T1000 (cell line): ENCODE data around the gene PRDM16.

Experiments used
- DNase-seq: peaks from one replicate; lab custom pipeline; 2025; ENCODE audit warnings: mixed read lengths; lab: John Stamatoyannopoulos, UW

PRDM16 gene

DNA sequence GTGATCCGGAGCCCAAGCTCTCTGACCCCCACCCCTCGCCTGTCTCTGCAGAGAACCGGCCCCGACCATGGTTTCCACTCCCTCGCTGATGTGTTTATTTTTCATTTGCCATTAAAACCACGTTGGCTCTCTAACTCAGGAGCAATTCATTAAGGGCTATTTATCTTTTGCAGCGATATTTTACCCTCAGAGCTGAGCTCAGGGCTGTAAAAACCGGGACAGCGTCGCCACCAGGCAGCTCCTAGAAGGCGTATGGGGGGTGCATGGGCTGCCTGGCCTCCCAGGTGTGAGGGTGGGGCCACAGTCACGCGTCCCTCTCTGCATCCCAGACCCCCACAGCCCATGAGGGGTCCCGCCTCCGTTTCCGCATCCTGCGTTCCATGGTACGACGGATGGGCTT is 71.4 kb downstream of the PRDM16 start:
- no peak for DNase-seq

DNA sequence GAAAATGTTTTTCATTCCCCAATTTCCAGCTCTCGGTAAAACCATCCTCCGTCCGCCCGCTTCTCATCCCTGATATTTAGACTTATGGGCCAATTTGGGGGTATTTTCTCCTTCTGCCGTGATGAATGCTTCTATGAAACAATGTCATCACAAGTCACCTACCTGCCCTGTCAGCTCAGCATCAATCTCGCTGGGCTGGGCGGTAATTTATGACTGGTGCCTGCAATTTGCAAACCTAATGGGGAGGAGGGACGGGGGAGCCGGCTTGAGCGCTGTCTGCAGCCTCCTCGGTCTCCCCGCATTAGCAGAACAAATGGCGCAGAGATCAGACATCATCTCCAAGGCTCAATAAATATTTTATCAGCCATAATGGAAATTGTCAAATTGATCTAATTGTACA is 72.1 kb downstream of the PRDM16 start:
- DNase-seq, result no peak

GRCh38 chr1:3141836-3142235 is 72.8 kb downstream of the PRDM16 start:
- no peak for DNase-seq

DNA sequence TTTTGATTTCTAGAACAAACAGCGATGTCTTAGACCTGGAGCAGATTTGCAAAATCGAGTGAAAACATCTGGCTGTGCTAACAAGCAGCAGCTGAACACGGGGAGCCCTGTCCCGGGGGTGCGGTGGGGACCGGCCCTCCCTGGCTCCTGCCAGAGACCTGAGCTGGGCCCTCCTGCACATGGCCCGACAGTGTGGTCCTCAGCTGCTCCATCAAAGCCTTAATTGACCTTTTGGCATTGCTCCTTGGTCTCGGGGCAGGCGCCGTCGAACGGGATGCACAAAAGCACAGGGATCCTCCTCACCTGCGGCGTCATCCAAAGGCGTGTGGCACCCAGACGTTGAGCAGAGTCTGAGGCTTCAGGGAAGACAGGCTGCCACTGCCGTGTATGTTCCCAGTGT is 73.2 kb downstream of the PRDM16 start:
- no peak for DNase-seq

GRCh38 chr1:3142751-3143150 is 73.7 kb downstream of the PRDM16 start:
- no peak for DNase-seq

DNA sequence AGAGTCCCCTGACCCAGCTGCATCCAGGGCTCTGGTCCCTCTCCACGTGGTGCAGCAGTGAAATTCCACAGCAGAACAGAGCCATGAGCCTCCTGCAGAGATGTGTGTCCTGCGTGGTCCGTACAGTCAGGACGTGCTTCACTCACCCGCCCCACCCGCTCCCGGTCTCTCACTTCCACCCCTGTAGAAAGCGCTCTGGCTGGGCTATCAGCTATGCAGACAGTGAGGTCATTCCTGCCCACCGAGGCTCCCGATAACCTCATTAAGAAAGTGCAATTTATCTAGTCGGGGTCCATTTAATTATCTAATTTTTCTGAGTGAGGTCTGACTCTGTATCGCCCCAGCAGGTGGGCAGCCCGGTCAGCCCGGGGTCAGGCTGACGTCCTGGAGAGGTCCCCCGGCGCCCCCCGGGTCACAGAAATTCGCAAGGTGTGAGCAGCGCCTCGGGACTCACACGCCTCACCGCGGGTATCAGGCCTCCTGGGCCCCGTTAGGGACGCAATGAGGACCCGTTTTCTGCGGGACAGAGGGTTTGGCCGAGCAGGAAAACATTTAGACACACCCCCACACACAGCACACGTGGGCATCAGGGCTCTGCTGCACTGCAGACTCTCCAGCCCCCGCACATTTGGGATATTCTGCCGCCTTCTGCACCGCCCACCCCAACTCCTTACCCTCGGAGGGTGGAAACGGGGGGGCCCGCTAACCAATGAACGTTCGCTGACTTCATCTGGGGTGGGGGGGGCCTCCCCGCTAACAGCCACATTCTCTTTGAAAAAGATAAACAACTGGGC is 76.7 kb downstream of the PRDM16 start:
- DNase-seq, result no peak

GRCh38 chr1:3146458-3146857 is 77.5 kb downstream of the PRDM16 start:
- DNase-seq, result no peak

DNA sequence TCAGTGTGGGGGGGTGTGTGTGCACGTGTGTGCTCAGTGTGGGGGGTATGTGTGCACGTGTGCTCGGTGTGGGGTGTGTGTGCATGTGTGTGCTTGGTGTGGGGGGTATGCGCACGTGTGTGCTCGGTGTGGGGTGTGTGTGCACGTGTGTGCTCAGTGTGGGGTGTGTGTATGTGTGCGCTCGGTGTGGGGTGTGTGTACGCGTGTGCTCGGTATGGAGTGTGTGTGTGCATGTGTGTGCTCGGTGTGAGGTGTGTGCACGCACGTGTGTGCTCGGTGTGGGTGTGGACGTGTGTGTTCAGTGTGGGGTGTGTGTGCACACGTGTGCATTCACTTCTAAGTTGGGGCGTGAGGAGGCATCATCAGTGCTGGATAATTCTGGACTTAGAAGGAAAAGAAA is 77.9 kb downstream of the PRDM16 start:
- no peak for DNase-seq

GRCh38 chr1:3148171-3148570 is 79.2 kb downstream of the PRDM16 start:
- no peak for DNase-seq

GRCh38 chr1:3149277-3149676 is 80.3 kb downstream of the PRDM16 start:
- no peak for DNase-seq

GRCh38 chr1:3151456-3151855 is 82.5 kb downstream of the PRDM16 start:
- no peak for DNase-seq

- DNase-seq, result no peak
Measured at GRCh38 chr1:3152143-3152542, 83.1 kb downstream of the PRDM16 start.

DNA sequence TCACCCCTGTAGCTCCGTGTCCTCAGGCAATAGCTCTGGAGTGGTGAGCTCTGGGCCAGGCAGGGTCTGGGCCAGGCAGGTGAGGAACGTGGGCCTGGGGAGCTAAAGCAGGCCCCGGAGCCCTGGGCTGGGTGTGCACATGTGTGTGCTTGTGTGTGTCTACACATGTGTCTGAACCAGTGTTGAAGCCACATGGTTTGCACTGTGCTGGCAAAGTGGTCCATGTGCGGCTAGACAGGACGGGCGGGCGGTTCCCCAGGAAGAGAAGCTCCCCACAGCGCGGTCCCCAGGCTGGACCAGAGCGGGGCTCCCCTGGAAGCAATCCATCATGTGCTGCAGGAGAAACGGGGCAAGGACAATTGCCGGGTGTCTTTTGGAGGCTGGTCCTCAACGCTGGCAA is 84.2 kb downstream of the PRDM16 start:
- DNase-seq, result no peak

DNA sequence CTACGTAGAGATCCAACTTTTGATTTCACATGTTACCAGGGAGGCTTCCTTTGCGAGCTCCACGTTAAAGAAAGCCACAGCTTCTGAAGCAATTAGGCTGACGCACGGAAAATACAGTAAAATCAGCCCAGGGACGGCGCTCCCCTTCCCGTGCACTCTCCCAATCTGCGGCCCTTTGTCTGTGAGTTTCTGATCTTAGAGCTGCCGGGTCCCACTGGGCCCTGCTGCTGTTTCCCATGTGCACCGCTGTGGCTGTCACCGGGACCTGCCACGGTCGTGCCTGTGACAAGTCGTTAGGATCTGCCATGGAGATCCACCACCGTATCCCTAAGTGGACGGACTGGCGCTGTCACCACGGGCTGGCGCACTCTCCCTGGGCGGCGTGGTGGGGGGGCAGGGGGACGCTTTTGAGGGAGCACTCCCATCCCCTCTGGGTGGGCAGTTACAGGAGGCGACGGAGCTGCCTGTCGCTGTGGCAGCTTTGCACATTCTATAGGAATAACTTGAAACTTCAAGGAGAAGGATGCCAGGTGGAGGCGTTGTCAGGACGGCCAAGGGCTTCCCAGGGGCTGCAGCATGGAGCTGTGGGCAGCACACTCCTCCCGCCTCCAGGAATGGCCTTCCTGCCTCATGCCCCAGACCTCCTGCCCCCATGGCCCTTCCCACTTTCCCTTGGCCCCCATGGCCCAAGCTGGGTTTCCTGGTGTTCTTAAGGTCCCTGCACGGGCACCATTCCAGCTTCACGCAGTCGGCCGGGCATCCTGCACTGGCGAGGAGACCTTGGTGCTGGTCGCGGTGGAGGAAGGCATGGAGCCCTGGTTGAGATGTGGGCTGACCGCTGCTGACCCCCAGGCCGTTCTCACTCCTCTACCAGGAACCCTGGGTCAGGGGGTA is 85.1 kb downstream of the PRDM16 start:
- DNase-seq, result no peak

DNA sequence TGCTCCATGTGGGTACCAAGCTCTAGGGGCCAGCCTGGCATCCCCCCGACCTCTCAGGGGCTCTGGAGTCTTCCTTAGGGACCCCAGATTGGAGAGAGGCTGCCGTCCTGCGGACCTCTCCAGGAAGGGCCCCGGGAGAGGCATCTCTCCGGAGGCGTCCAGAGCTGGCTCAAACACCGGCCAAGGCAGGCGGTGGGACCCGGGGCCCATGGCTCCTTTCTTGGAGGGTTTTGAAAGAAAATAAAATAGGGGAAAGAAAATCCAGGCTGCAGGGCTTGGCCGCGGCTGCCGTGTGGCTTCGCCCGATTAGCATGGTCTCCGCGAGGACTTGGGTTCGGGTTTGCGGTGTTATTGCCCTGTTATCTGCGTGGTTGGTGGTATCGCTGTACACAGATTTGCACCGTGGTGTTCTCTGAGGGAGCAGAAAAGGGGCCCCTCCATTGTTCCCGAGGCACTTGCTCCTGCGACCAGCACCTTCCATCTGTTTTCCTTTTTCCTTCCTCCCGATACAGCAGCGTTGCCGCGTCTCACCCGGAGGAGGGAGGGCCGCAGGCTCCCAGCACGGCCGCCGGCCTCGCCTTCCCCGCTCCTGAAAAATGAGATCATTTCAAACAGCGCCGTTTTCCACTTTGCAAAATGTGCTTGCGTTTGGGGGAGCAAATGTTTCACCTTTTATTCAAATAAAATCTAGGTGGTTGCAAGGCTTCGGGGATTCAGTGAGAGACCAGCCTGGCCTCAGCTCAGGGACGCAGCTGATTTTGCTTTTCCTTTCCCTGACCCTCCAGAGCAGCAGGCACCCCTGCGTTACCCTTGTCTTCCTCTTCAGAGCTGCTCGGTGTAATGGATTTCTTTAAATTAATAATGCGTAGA is 86.3 kb downstream of the PRDM16 start:
- no peak for DNase-seq

GRCh38 chr1:3155926-3156220 is 86.9 kb downstream of the PRDM16 start:
- DNase-seq, result no peak

GRCh38 chr1:3156936-3157335 is 87.9 kb downstream of the PRDM16 start:
- DNase-seq, result no peak

- no peak for DNase-seq
Measured at GRCh38 chr1:3158347-3158746, 89.3 kb downstream of the PRDM16 start.

- DNase-seq, result no peak
Measured at GRCh38 chr1:3159121-3159520, 90.1 kb downstream of the PRDM16 start.

DNA sequence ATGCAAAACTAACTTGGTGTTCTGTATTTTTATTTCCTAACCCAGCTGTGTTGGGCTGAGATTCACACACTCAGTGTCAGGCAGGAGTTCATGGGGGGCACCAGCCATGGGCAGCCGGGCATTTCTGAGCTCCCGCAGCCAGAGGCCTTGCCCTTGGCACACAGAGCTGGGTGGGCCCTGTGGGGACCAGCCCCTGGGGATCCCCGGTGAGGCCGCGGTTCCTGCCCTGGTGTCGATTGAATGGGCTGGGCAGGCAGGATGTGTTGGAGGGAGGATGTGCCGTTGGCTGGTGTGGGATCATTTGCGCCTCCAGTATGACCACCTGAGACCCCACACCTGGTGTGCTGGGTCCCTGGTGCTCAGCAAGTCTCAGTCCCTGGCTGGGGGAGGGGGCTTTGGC is 91.0 kb downstream of the PRDM16 start:
- no peak for DNase-seq

DNA sequence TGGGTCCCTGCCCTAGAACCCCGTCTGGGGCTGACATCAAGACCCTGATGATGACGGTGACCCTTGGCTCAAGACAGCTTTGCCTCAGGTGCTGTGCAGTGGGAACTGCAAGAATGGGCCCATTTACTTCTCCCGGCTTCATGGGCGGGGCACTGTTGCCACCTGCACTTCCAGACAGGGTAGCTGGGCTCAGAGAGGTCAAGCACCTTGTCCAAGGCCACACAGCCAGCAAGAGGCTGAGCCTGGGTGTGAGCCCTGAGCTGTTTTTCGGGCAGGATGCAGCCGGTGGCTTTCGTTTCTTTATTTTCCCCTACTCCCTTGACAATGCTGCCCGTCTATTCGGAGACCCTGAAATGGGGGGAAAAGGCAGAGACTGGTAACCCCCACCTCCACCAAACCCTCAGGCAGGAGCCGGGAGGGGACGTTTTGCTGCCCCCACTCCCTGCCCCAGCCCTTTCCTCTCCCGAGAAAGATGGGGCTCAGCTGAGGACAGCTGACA is 91.7 kb downstream of the PRDM16 start:
- DNase-seq, result no peak

DNA sequence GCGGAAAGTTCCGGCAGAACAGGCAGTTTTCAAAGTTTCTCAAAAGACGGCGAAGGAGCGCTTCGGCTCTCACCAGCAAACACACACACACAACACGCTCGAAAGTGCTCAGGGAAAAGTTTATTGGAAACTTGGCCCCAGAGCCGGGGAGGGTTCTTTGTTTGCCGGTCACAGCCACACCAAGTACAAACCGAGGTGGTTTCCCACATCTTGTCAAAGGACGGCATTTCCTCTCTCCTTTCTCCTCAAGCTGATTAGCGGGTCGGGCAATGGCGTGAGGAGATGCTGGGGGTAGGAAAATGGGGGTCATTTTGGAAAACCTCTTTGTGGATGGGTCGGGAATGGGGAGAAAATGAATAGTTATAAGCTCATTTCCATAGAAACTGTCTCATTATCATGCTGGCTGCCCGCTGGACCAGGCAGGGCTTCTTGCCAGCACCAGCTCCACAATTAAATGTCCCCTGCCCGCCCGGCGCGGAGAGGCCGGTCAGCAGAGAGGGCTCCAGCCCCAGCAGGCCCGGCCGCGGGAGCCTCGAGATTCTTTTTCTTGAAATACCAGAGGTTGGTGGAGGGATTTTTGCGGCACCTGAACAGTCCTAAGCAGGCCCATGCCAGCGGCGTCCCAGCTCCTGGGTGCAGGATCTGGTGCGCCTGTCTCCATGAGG is 92.3 kb downstream of the PRDM16 start:
- no peak for DNase-seq
